ENCODE measurements around the gene TALDO1.
A peak's percentile ranks its signal among the peaks of the same experiment; 100 is the strongest.

Gene TALDO1

GRCh38 chr11:779955-780532 lies 32.8 kb downstream of the TALDO1 start:
- peaks cover 0 to 43% (median 29%) of the 10 kb centered on the region in 4 donors for H3K4me1 ChIP-seq
- intact Hi-C loops (cut with DNase I; ENCODE audit: low total_unique reads) = no loop called here
- H3K9me3 ChIP-seq = no peaks in the 10 kb centered on the region
- DNase-seq = no peak
- no peak overlapping the region for H3K27ac ChIP-seq
- no peak for TF ChIP-seq CTCF (IDR thresholded peaks at IDR 0.05)
- no peaks in the 10 kb centered on the region for H3K27me3 ChIP-seq
- peaks cover 0 to 5% (median 0%) of the 10 kb centered on the region in 3 donors for H3K36me3 ChIP-seq
- no peak overlapping the region for H3K4me3 ChIP-seq

- H3K27me3 ChIP-seq = peaks cover 0 to 18% of the 10 kb centered on the region in 2 donors
- intact Hi-C loops (cut with DNase I; ENCODE audit: low total_unique reads) = no loop called here
- no peak for DNase-seq
- peaks cover 0 to 5% (median 0%) of the 10 kb centered on the region in 3 donors for H3K36me3 ChIP-seq
- no peaks in the 10 kb centered on the region for H3K9me3 ChIP-seq
- no peak overlapping the region for H3K4me3 ChIP-seq
- no peak overlapping the region for H3K27ac ChIP-seq
- H3K4me1 ChIP-seq = peaks cover 0 to 25% (median 12%) of the 10 kb centered on the region in 4 donors
- TF ChIP-seq CTCF (IDR thresholded peaks at IDR 0.05) = no peak
Measured at GRCh38 chr11:782264-783174, 35.3 kb downstream of the TALDO1 start.

- no peak overlapping the region for H3K4me3 ChIP-seq
- peak; percentile 71 to 88 for DNase-seq
- H3K27me3 ChIP-seq = peaks cover 0 to 29% of the 10 kb centered on the region in 2 donors
- H3K36me3 ChIP-seq = peaks cover 0 to 5% (median 0%) of the 10 kb centered on the region in 3 donors
- peak overlapping the region in 1 of 2 donors; percentile 52 for H3K27ac ChIP-seq
- TF ChIP-seq CTCF (IDR thresholded peaks at IDR 0.05) = peak; percentile 18 to 30
- no peaks in the 10 kb centered on the region for H3K9me3 ChIP-seq
- H3K4me1 ChIP-seq = peaks cover 0 to 16% (median 4%) of the 10 kb centered on the region in 4 donors
- intact Hi-C loops (cut with DNase I; ENCODE audit: low total_unique reads) = no loop called here
Measured at GRCh38 chr11:783581-784015, 36.3 kb downstream of the TALDO1 start.

- TF ChIP-seq CTCF (IDR thresholded peaks at IDR 0.05) = no peak
- no peak overlapping the region for H3K4me3 ChIP-seq
- peaks cover 0 to 3% (median 0%) of the 10 kb centered on the region in 3 donors for H3K36me3 ChIP-seq
- DNase-seq = no peak
- H3K27me3 ChIP-seq = peaks cover 0 to 53% of the 10 kb centered on the region in 2 donors
- intact Hi-C loops (cut with DNase I; ENCODE audit: low total_unique reads) = no loop called here
- H3K9me3 ChIP-seq = no peaks in the 10 kb centered on the region
- H3K4me1 ChIP-seq = peaks cover 0 to 19% (median 11%) of the 10 kb centered on the region in 4 donors
- H3K27ac ChIP-seq = no peak overlapping the region
Measured at GRCh38 chr11:786235-787083, 39.2 kb downstream of the TALDO1 start.

- intact Hi-C loops (cut with DNase I; ENCODE audit: low total_unique reads) = no loop called here
- H3K27ac ChIP-seq = no peak overlapping the region
- peaks cover 0 to 53% of the 10 kb centered on the region in 2 donors for H3K27me3 ChIP-seq
- no peak for DNase-seq
- H3K4me3 ChIP-seq = no peak overlapping the region
- no peaks in the 10 kb centered on the region for H3K9me3 ChIP-seq
- no peak for TF ChIP-seq CTCF (IDR thresholded peaks at IDR 0.05)
- H3K4me1 ChIP-seq = peaks cover 0 to 19% (median 11%) of the 10 kb centered on the region in 4 donors
- H3K36me3 ChIP-seq = peaks cover 0 to 10% (median 5%) of the 10 kb centered on the region in 3 donors
Measured at GRCh38 chr11:787084-787675, 39.9 kb downstream of the TALDO1 start.
